ENCODE data around the gene PADI1.

DNA sequence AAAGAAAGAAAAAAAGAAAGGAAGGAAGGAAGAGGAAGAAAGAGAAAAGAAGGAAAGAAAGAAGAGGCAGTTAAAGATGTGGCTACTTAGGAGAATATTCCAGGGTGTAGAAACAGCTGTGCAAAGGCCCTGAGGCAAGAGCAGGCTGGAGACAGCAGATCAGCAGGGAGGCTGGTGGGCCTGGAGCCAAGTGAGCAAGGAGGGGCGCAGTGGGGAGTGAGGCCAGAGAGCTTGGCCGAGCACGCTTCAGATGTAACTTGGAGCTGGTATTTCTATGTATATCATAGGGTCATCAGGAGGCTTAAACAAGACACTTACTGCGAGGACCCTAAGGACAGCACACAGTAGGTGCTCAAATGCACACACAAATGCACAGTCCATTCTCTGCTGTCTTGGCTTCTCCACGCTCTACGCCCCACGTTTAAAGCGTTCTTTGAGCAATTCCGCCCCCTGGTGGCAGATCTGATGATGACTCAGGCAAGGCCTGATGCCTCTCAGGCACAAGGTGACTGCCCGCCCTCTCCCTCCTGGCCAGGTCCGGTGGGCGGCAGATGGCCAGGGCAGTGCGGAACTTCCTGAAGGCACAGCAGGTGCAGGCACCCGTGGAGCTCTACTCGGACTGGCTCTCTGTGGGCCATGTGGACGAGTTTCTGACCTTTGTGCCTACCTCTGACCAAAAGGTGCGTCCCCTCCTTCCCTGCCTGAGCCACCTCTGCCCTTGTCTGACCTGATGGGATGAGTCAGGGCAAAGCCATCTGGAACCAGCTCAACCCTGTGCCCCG, 32.0 kb downstream of the PADI1 start:
- no peak for TF ChIP-seq POLR2A (IDR thresholded peaks at IDR 0.05)
- TF ChIP-seq, protein P1, sequence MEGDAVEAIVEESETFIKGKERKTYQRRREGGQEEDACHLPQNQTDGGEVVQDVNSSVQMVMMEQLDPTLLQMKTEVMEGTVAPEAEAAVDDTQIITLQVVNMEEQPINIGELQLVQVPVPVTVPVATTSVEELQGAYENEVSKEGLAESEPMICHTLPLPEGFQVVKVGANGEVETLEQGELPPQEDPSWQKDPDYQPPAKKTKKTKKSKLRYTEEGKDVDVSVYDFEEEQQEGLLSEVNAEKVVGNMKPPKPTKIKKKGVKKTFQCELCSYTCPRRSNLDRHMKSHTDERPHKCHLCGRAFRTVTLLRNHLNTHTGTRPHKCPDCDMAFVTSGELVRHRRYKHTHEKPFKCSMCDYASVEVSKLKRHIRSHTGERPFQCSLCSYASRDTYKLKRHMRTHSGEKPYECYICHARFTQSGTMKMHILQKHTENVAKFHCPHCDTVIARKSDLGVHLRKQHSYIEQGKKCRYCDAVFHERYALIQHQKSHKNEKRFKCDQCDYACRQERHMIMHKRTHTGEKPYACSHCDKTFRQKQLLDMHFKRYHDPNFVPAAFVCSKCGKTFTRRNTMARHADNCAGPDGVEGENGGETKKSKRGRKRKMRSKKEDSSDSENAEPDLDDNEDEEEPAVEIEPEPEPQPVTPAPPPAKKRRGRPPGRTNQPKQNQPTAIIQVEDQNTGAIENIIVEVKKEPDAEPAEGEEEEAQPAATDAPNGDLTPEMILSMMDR (IDR thresholded peaks at IDR 0.05 in 4 of 5, conservative IDR thresholded peaks at IDR 0.05 in 1 of 5), result peak; percentile 76 to 96 (median 91)

Data from gastrocnemius medialis (tissue), 4 donors.